Keratinocyte (primary cell): ENCODE data around the gene CCDC192. TPM values are rescaled to one million over a fixed set of nuclear protein-coding genes. Genes with fewer than 3 reads are reported as not detected.
"Not testable (repeated sequence)": the region's sequence is repeated elsewhere in the genome, so short reads cannot be mapped to it uniquely, and the experiment has no call there.

Experiments used
- DNase-seq: peaks from one replicate; pipeline ENCODE4 v3.0.0-alpha.2; 2011; ENCODE audit warnings: low read depth, missing footprints, low spot score
- FAIRE-seq: peaks from 2 replicates; lab custom pipeline; 2011; peaks lifted over from hg19 to GRCh38; lab: Jason Lieb, UNC
- H2AFZ ChIP-seq: 2 replicates; pipeline ENCODE4 v1.6.0; 2012; ENCODE audit warnings: low read length, control low read depth, inconsistent platforms; ENCODE audit not compliant: control insufficient read depth
- H3K27ac ChIP-seq: 2 replicates; pipeline ENCODE4 v1.5.1; 2011; ENCODE audit warnings: low read length; ENCODE audit not compliant: control insufficient read depth, insufficient read depth
- H3K27me3 ChIP-seq: 3 replicates; pipeline ENCODE4 v1.6.0; 2011; ENCODE audit warnings: low read length; ENCODE audit not compliant: control insufficient read depth, insufficient read depth; ENCODE audit errors: extremely low read depth
- H3K36me3 ChIP-seq, 2 experiments: 2 replicates in 1 of 2; 3 replicates in 1 of 2; pipeline ENCODE4 v1.5.1; 2011; ENCODE audit warnings: low read length in 2 of 2, mild to moderate bottlenecking in 1 of 2; ENCODE audit not compliant: control insufficient read depth in 2 of 2, insufficient read depth in 2 of 2; ENCODE audit errors: extremely low read depth in 1 of 2
- H3K4me1 ChIP-seq: 3 replicates; pipeline ENCODE4 v1.5.1; 2011; ENCODE audit warnings: low read length; ENCODE audit not compliant: control insufficient read depth, insufficient read depth; ENCODE audit errors: extremely low read depth
- H3K4me2 ChIP-seq: 3 replicates; pipeline ENCODE4 v1.6.0; 2011; ENCODE audit warnings: low read depth, low read length; ENCODE audit not compliant: control insufficient read depth, insufficient read depth; ENCODE audit errors: extremely low read depth
- H3K4me3 ChIP-seq, 3 experiments: fragments of 200-600 bp in 1 of 3; sonication (generic) in 1 of 3; 2 replicates in 2 of 3; 3 replicates in 1 of 3; pipeline ENCODE4 v1.5.1; 2011 to 2016; ENCODE audit warnings: low read length in 3 of 3, mild to moderate bottlenecking in 3 of 3, control low read depth in 2 of 3, inconsistent platforms in 1 of 3, low read depth in 1 of 3, mixed read lengths in 1 of 3, mixed run types in 1 of 3, moderate library complexity in 1 of 3; ENCODE audit not compliant: control insufficient read depth in 2 of 3, insufficient read depth in 2 of 3; ENCODE audit errors: extremely low read depth in 1 of 3
- H3K79me2 ChIP-seq: 2 replicates; pipeline ENCODE4 v1.6.0; 2012; ENCODE audit warnings: low read length; ENCODE audit not compliant: control insufficient read depth, insufficient read depth
- H3K9ac ChIP-seq: 3 replicates; pipeline ENCODE4 v1.6.0; 2011; ENCODE audit warnings: low read length; ENCODE audit not compliant: control insufficient read depth, insufficient read depth; ENCODE audit errors: extremely low read depth
- H3K9me1 ChIP-seq: 3 replicates; pipeline ENCODE4 v1.6.0; 2011; ENCODE audit warnings: low read length; ENCODE audit not compliant: control insufficient read depth, insufficient read depth; ENCODE audit errors: extremely low read depth
- H3K9me3 ChIP-seq: 2 replicates; pipeline ENCODE4 v1.5.1; 2012; ENCODE audit warnings: low read depth, low read length; ENCODE audit not compliant: control insufficient read depth
- H4K20me1 ChIP-seq: 3 replicates; pipeline ENCODE4 v1.6.0; 2011; ENCODE audit warnings: low read length; ENCODE audit not compliant: control insufficient read depth, insufficient read depth; ENCODE audit errors: extremely low read depth
- EZH2 ChIP-seq: IDR thresholded peaks from one replicate; pipeline ENCODE4 v1.6.1; 2012; ENCODE audit warnings: inconsistent platforms, mild to moderate bottlenecking, low read length, moderate library complexity
- dilution Hi-C: fragments of 300-500 bp; cut with MboI; formaldehyde crosslinking; loops from one replicate; pipeline ENCODE4 v1.7.0; 2020; ENCODE audit warnings: low sequenced_read_pairs; ENCODE audit not compliant: extremely low pct_ligation_motif_present
- polyA plus RNA-seq, 5 experiments: library from polyadenylated mRNA; depleted of rRNA in 3 of 5; stranded (reverse) in 3 of 5; stranded (forward) in 1 of 5; unstranded in 1 of 5; fragments of >200 nt; gene quantifications; 1 replicate in 1 of 5; 2 replicates in 3 of 5; 3 replicates in 1 of 5; pipeline versions ENCODE4 v1.2.1 to v1.2.3, GENCODE V29; 2011 to 2012; ENCODE audit warnings: missing spikeins in 2 of 5, low read depth in 1 of 5, low replicate concordance in 1 of 5
- TF ChIP-seq, protein P1 (sequence below), 3 experiments: IDR thresholded peaks in 1 of 3; conservative IDR thresholded peaks in 1 of 3; optimal IDR thresholded peaks in 1 of 3; 2 replicates in 2 of 3; 3 replicates in 1 of 3; pipeline versions ENCODE3 to v1.5.1; 2011; ENCODE audit warnings: low read length in 3 of 3, mild to moderate bottlenecking in 3 of 3, moderate library complexity in 2 of 3, control low read depth in 1 of 3, inconsistent platforms in 1 of 3; ENCODE audit not compliant: insufficient read depth in 2 of 3; ENCODE audit errors: extremely low read depth in 1 of 3

CCDC192 gene
- polyA plus RNA-seq, 1 donor (not counting 4 experiments of a cell fraction or from before 2014, with no cell fraction given): not detected

DNA sequence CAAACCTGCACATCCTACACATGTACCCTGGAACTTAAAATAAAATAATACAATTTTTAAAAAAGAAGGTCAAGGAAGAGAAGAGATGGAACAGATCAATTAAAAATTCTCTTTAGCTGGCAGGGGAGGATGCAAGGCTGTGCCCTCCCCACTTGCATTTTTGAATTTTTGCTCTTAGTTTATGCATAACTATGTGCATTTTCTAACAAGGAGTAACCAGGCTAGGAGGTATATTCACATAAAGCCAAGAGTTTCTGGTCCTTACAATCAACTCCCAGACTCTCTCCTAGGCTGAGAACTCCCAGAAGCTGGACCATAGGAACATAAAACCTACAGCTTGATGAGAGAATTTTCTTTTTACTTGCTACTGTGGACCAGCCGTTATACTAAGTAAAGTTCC, 29.8 kb downstream of the CCDC192 start:
- H3K4me1 ChIP-seq: no peaks in the 10 kb centered on the region
- no peaks in the 10 kb centered on the region for H3K9me3 ChIP-seq
- no peak overlapping the region for H2AFZ ChIP-seq
- no peaks in the 10 kb centered on the region for H3K27me3 ChIP-seq
- dilution Hi-C loops: no loop called here
- no peaks in the 10 kb centered on the region for H4K20me1 ChIP-seq
- no peak overlapping the region for H3K4me2 ChIP-seq
- no peak overlapping the region for H3K9ac ChIP-seq
- no peak for TF ChIP-seq EZH2
- TF ChIP-seq, protein P1, sequence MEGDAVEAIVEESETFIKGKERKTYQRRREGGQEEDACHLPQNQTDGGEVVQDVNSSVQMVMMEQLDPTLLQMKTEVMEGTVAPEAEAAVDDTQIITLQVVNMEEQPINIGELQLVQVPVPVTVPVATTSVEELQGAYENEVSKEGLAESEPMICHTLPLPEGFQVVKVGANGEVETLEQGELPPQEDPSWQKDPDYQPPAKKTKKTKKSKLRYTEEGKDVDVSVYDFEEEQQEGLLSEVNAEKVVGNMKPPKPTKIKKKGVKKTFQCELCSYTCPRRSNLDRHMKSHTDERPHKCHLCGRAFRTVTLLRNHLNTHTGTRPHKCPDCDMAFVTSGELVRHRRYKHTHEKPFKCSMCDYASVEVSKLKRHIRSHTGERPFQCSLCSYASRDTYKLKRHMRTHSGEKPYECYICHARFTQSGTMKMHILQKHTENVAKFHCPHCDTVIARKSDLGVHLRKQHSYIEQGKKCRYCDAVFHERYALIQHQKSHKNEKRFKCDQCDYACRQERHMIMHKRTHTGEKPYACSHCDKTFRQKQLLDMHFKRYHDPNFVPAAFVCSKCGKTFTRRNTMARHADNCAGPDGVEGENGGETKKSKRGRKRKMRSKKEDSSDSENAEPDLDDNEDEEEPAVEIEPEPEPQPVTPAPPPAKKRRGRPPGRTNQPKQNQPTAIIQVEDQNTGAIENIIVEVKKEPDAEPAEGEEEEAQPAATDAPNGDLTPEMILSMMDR (optimal IDR thresholded peaks at IDR 0.05 in 1 of 3, IDR thresholded peaks at IDR 0.05 in 1 of 3, conservative IDR thresholded peaks at IDR 0.05 in 1 of 3; ENCODE audit: extremely low read depth in 1 of 3, insufficient read depth in 2 of 3, low read length in 3 of 3): no peak
- H3K27ac ChIP-seq: no peak overlapping the region
- H3K36me3 ChIP-seq: no peaks in the 10 kb centered on the region
- DNase-seq: no peak
- no peak overlapping the region for H3K4me3 ChIP-seq
- no peaks in the 10 kb centered on the region for H3K9me1 ChIP-seq
- no peak for FAIRE-seq
- no peaks in the 10 kb centered on the region for H3K79me2 ChIP-seq

DNA sequence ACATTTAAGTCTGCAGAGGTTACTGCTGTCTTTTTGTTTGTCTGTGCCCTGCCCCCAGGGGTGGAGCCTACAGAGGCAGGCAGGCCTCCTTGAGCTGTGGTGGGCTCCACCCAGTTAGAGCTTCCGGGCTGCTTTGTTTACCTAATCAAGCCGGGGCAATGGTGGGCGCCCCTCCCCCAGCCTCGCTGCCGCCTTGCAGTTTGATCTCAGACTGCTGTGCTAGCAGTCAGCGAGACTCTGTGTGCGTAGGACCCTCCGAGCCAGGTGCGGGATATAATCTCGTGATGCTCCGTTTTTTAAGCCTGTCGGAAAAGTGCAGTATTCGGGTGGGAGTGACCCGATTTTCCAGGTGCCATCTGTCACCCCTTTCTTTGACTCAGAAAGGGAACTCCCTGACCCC, 36.2 kb downstream of the CCDC192 start:
- H3K36me3 ChIP-seq, H3K4me1 ChIP-seq, H4K20me1 ChIP-seq, DNase-seq, H3K27ac ChIP-seq, H3K4me2 ChIP-seq, FAIRE-seq, H3K4me3 ChIP-seq, H3K9me1 ChIP-seq, dilution Hi-C loops, H2AFZ ChIP-seq, H3K79me2 ChIP-seq, H3K27me3 ChIP-seq, H3K9me3 ChIP-seq, H3K9ac ChIP-seq: not testable (repeated sequence)

DNA sequence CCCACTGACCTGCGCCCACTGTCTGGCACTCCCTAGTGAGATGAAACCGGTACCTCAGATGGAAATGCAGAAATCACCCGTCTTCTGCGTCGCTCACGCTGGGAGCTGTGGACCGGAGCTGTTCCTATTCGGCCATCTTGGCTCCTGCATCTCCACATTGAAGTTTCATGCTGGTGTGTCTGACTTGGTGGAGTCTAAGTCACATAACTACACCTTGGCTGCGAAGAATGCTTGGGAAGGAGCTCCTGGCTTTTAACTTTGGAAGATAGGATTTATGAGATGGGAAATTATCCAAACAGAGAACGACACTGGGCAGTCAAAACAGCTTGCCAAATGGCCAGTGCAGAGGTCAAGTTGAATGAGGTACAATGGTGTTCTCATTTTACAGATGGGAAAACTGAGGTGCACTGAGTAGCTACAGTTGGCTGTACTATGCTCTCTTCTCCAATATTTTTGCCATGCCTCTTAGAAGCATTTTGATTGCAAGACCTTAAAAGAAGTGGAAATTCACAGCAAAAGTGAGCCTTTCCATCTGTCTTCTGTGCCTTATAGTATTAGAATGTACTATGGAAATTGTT, 36.7 kb downstream of the CCDC192 start:
- Histone ChIP-seq H3K27ac (no peak overlapping the region), H3K4me1 (no peaks in the 10 kb centered on the region), H3K4me2 (no peak overlapping the region), H3K9me3 (no peaks in the 10 kb centered on the region), H3K9ac (no peak overlapping the region), H3K4me3 (no peak overlapping the region), H2AFZ (no peak overlapping the region), H3K9me1 (no peaks in the 10 kb centered on the region), H3K36me3 (no peaks in the 10 kb centered on the region), H4K20me1 (no peaks in the 10 kb centered on the region), H3K27me3 (no peaks in the 10 kb centered on the region), H3K79me2 (no peaks in the 10 kb centered on the region)
- dilution Hi-C loops: no loop called here
- no peak for DNase-seq
- no peak for TF ChIP-seq EZH2
- TF ChIP-seq, protein P1 (optimal IDR thresholded peaks at IDR 0.05 in 1 of 3, IDR thresholded peaks at IDR 0.05 in 1 of 3, conservative IDR thresholded peaks at IDR 0.05 in 1 of 3; ENCODE audit: extremely low read depth in 1 of 3, insufficient read depth in 2 of 3, low read length in 3 of 3): no peak
- FAIRE-seq: no peak
